Measurements from ENCODE around the gene PCSK5.

GRCh38 chr9:76153902-76154629, 263.6 kb downstream of the PCSK5 start:
- TF ChIP-seq CTCF (IDR thresholded peaks at IDR 0.05) (no peak), POLR2A (IDR thresholded peaks at IDR 0.05) (no peak)

All from right lobe of liver (tissue), 4 donors.